Trophoblast cell (in vitro differentiated cells and primary cell): Measurements from ENCODE around the gene CORO2A.

Experiments
- DNase-seq, 2 donors: peaks; one replicate each; pipeline ENCODE4 v3.0.0-alpha.2; 2016
- H2AFZ ChIP-seq: 2 replicates; pipeline ENCODE4 v1.6.1; 2013; ENCODE audit warnings: low read length, moderate library complexity, mild to moderate bottlenecking; ENCODE audit not compliant: insufficient read depth, poor library complexity
- H2AK5ac ChIP-seq: 2 replicates; pipeline ENCODE4 v1.6.1; 2013; ENCODE audit warnings: mild to moderate bottlenecking, low read length
- H2BK120ac ChIP-seq: 2 replicates; pipeline ENCODE4 v1.6.1; 2013; ENCODE audit warnings: low read length, mild to moderate bottlenecking, moderate library complexity; ENCODE audit not compliant: insufficient read depth, poor library complexity
- H2BK12ac ChIP-seq: 2 replicates; pipeline ENCODE4 v1.6.1; 2013; ENCODE audit warnings: mild to moderate bottlenecking, low read length, moderate library complexity
- H2BK5ac ChIP-seq: 2 replicates; pipeline ENCODE4 v1.6.1; 2013; ENCODE audit warnings: low read length, low read depth, moderate library complexity, mild to moderate bottlenecking; ENCODE audit not compliant: poor library complexity
- H3K14ac ChIP-seq: 2 replicates; pipeline ENCODE4 v1.6.1; 2013; ENCODE audit warnings: mild to moderate bottlenecking, low read length
- H3K18ac ChIP-seq: 2 replicates; pipeline ENCODE4 v1.6.1; 2013; ENCODE audit warnings: mild to moderate bottlenecking, low read length
- H3K23ac ChIP-seq: 2 replicates; pipeline ENCODE4 v1.6.1; 2013; ENCODE audit warnings: low read length
- H3K27ac ChIP-seq: 2 replicates; pipeline ENCODE4 v1.5.1; 2013; ENCODE audit warnings: low read depth, mild to moderate bottlenecking, inconsistent platforms, low read length, moderate library complexity
- H3K27me3 ChIP-seq: 2 replicates; pipeline ENCODE4 v1.6.1; 2013; ENCODE audit warnings: inconsistent platforms, mild to moderate bottlenecking, low read length, moderate library complexity; ENCODE audit not compliant: insufficient read depth
- H3K36me3 ChIP-seq, 2 experiments: 1 replicate in 1 of 2; 2 replicates in 1 of 2; pipeline ENCODE4 v1.6.1; 2013; ENCODE audit warnings: low read length in 2 of 2, mild to moderate bottlenecking in 2 of 2, moderate library complexity in 1 of 2; ENCODE audit not compliant: insufficient read depth in 2 of 2, control insufficient read depth in 1 of 2
- H3K4ac ChIP-seq: 2 replicates; pipeline ENCODE4 v1.6.1; 2013; ENCODE audit warnings: low read depth, mild to moderate bottlenecking, low read length, moderate library complexity
- H3K4me1 ChIP-seq, 2 experiments: 1 replicate in 1 of 2; 2 replicates in 1 of 2; pipeline ENCODE4 v1.6.1; 2013; ENCODE audit warnings: low read length in 2 of 2, mild to moderate bottlenecking in 2 of 2, moderate library complexity in 1 of 2; ENCODE audit not compliant: insufficient read depth in 2 of 2, control insufficient read depth in 1 of 2
- H3K4me2 ChIP-seq: 2 replicates; pipeline ENCODE4 v1.6.1; 2013; ENCODE audit warnings: inconsistent platforms, mild to moderate bottlenecking, low read length, moderate library complexity
- H3K4me3 ChIP-seq: 2 replicates; pipeline ENCODE4 v1.5.1; 2013; ENCODE audit warnings: mild to moderate bottlenecking, low read depth, low read length, inconsistent platforms
- H3K79me1 ChIP-seq: one replicate; pipeline ENCODE4 v1.6.1; 2013; ENCODE audit warnings: low read length
- H3K79me2 ChIP-seq: 2 replicates; pipeline ENCODE4 v1.6.1; 2013; ENCODE audit warnings: low read length, mild to moderate bottlenecking; ENCODE audit not compliant: control insufficient read depth, insufficient read depth, poor library complexity
- H3K9ac ChIP-seq: 2 replicates; pipeline ENCODE4 v1.6.1; 2013; ENCODE audit warnings: mild to moderate bottlenecking, low read length
- H3K9me3 ChIP-seq: 2 replicates; pipeline ENCODE4 v1.6.1; 2013; ENCODE audit warnings: low read depth, mild to moderate bottlenecking, control low read depth, inconsistent platforms, low read length; ENCODE audit not compliant: insufficient read depth
- H4K12ac ChIP-seq: 2 replicates; pipeline ENCODE4 v1.6.1; 2013; ENCODE audit warnings: low read depth, mild to moderate bottlenecking, low read length, moderate library complexity
- H4K8ac ChIP-seq: 2 replicates; pipeline ENCODE4 v1.6.1; 2013; ENCODE audit warnings: low read depth, mild to moderate bottlenecking, low read length, moderate library complexity
- H4K91ac ChIP-seq: one replicate; pipeline ENCODE4 v1.6.1; 2013; ENCODE audit warnings: low read depth, mild to moderate bottlenecking, low read length, moderate library complexity
- WGBS: extraction: QIAGEN DNeasy Blood & Tissue Kit; methylation state at CpG from one replicate; pipeline ENCODE4 v1.1.7; 2013; ENCODE audit warnings: missing lambda C conversion rate; ENCODE audit not compliant: insufficient read length, insufficient coverage; ENCODE audit errors: extremely low coverage; 5-methylcytosine and 5-hydroxymethylcytosine counted together

CORO2A gene

GRCh38 chr9:98215821-98216220 lies 23.4 kb upstream of the CORO2A start:
- no peak overlapping the region for H2BK5ac ChIP-seq
- no CpG with 5 or more reads among the region's 9 CpGs for WGBS
- no peak overlapping the region for H3K4me2 ChIP-seq
- no peak overlapping the region for H4K12ac ChIP-seq
- H3K23ac ChIP-seq, result no peak overlapping the region
- DNase-seq, result no peak
- H4K91ac ChIP-seq, result no peak overlapping the region
- no peak overlapping the region for H3K4ac ChIP-seq
- H3K27ac ChIP-seq, result no peak overlapping the region
- H3K36me3 ChIP-seq, result peaks cover 19 to 34% of the 10 kb centered on the region in 2 experiments
- no peak overlapping the region for H4K8ac ChIP-seq
- no peak overlapping the region for H3K9ac ChIP-seq
- no peak overlapping the region for H2AK5ac ChIP-seq
- no peak overlapping the region for H2AFZ ChIP-seq
- H2BK120ac ChIP-seq, result no peak overlapping the region
- H2BK12ac ChIP-seq, result no peak overlapping the region
- no peaks in the 10 kb centered on the region for H3K27me3 ChIP-seq
- H3K79me1 ChIP-seq, result peaks cover 3% of the 10 kb centered on the region
- H3K9me3 ChIP-seq, result no peaks in the 10 kb centered on the region
- no peaks in the 10 kb centered on the region for H3K79me2 ChIP-seq
- H3K14ac ChIP-seq, result no peak overlapping the region
- no peak overlapping the region for H3K18ac ChIP-seq
- H3K4me3 ChIP-seq, result no peak overlapping the region
- H3K4me1 ChIP-seq, result peaks cover 6 to 12% of the 10 kb centered on the region in 2 experiments

GRCh38 chr9:98215271-98215670 lies 22.8 kb upstream of the CORO2A start:
- H3K79me2 ChIP-seq, result no peaks in the 10 kb centered on the region
- no peak overlapping the region for H3K14ac ChIP-seq
- H4K8ac ChIP-seq, result no peak overlapping the region
- no peak overlapping the region for H2AFZ ChIP-seq
- no peak overlapping the region for H4K91ac ChIP-seq
- no peak overlapping the region for H3K27ac ChIP-seq
- H3K27me3 ChIP-seq, result no peaks in the 10 kb centered on the region
- H3K23ac ChIP-seq, result no peak overlapping the region
- H3K36me3 ChIP-seq, result peaks cover 17 to 30% of the 10 kb centered on the region in 2 experiments
- H2BK5ac ChIP-seq, result no peak overlapping the region
- H2BK120ac ChIP-seq, result no peak overlapping the region
- no peak overlapping the region for H3K4ac ChIP-seq
- peaks cover 3% of the 10 kb centered on the region for H3K79me1 ChIP-seq
- no CpG with 5 or more reads among the region's 5 CpGs for WGBS
- no peak overlapping the region for H3K4me3 ChIP-seq
- peaks cover 6 to 12% of the 10 kb centered on the region in 2 experiments for H3K4me1 ChIP-seq
- H2BK12ac ChIP-seq, result no peak overlapping the region
- H4K12ac ChIP-seq, result no peak overlapping the region
- H3K9me3 ChIP-seq, result no peaks in the 10 kb centered on the region
- H2AK5ac ChIP-seq, result no peak overlapping the region
- H3K4me2 ChIP-seq, result no peak overlapping the region
- no peak overlapping the region for H3K9ac ChIP-seq
- no peak overlapping the region for H3K18ac ChIP-seq
- DNase-seq, result no peak

- Histone ChIP-seq H3K14ac (no peak overlapping the region), H4K12ac (no peak overlapping the region), H2BK5ac (no peak overlapping the region), H4K91ac (no peak overlapping the region), H2AK5ac (no peak overlapping the region), H3K18ac (no peak overlapping the region), H3K79me1 (peaks cover 3% of the 10 kb centered on the region), H3K27ac (no peak overlapping the region), H2BK12ac (no peak overlapping the region), H3K4me3 (no peak overlapping the region), H3K9me3 (no peaks in the 10 kb centered on the region), H3K9ac (no peak overlapping the region), H4K8ac (no peak overlapping the region), H3K27me3 (no peaks in the 10 kb centered on the region), H3K36me3 (peaks cover 21 to 29% of the 10 kb centered on the region in 2 experiments), H3K23ac (no peak overlapping the region), H3K4me1 (peaks cover 6 to 8% of the 10 kb centered on the region in 2 experiments), H3K79me2 (no peaks in the 10 kb centered on the region), H3K4me2 (no peak overlapping the region), H3K4ac (no peak overlapping the region), H2AFZ (no peak overlapping the region), H2BK120ac (no peak overlapping the region)
- DNase-seq, result no peak
- no CpG with 5 or more reads among the region's 6 CpGs for WGBS
These were observed 22.4 kb upstream of the CORO2A start for GRCh38 chr9:98214811-98215210.

GRCh38 chr9:98211260-98211659 lies 18.8 kb upstream of the CORO2A start:
- no peak overlapping the region for H3K4me3 ChIP-seq
- no peak for DNase-seq
- H3K9ac ChIP-seq, result no peak overlapping the region
- no peaks in the 10 kb centered on the region for H3K4me1 ChIP-seq
- H4K8ac ChIP-seq, result no peak overlapping the region
- H3K9me3 ChIP-seq, result peaks cover 4% of the 10 kb centered on the region
- H2AK5ac ChIP-seq, result no peak overlapping the region
- no CpG with 5 or more reads among the region's 3 CpGs for WGBS
- peaks cover 30 to 32% of the 10 kb centered on the region in 2 experiments for H3K36me3 ChIP-seq
- no peak overlapping the region for H2AFZ ChIP-seq
- no peak overlapping the region for H2BK120ac ChIP-seq
- H3K27me3 ChIP-seq, result no peaks in the 10 kb centered on the region
- H3K79me2 ChIP-seq, result no peaks in the 10 kb centered on the region
- H4K12ac ChIP-seq, result no peak overlapping the region
- no peak overlapping the region for H3K23ac ChIP-seq
- no peak overlapping the region for H2BK5ac ChIP-seq
- no peak overlapping the region for H3K18ac ChIP-seq
- H4K91ac ChIP-seq, result no peak overlapping the region
- H3K79me1 ChIP-seq, result no peaks in the 10 kb centered on the region
- no peak overlapping the region for H3K4ac ChIP-seq
- no peak overlapping the region for H3K14ac ChIP-seq
- no peak overlapping the region for H3K27ac ChIP-seq
- H2BK12ac ChIP-seq, result no peak overlapping the region
- no peak overlapping the region for H3K4me2 ChIP-seq
